HepG2 (cell line): ENCODE data around the gene ZG16. TPM values are rescaled to one million over a fixed set of nuclear protein-coding genes. Genes with fewer than 3 reads are reported as not detected.

ENCODE experiments used
- FLYWCH1 ChIP-seq: sonication (generic); formaldehyde crosslinking; IDR thresholded peaks from 2 replicates; pipeline ENCODE4 v1.8.1; 2023; ENCODE audit warnings: mild to moderate bottlenecking, missing genetic modification reagents
- FOXP1 ChIP-seq, 2 experiments: fragments of 450-650 bp in 1 of 2; IDR thresholded peaks; 2 replicates each; pipeline ENCODE4 v1.6.1; 2017 to 2018; ENCODE audit warnings: antibody characterized with exemption in 1 of 2
- KLF6 ChIP-seq: IDR thresholded peaks from 2 replicates; pipeline ENCODE4 v1.8.0; 2016; ENCODE audit warnings: missing biosample characterization, missing genetic modification reagents
- MZF1 ChIP-seq: sonication (generic); formaldehyde crosslinking; IDR thresholded peaks from 2 replicates; pipeline ENCODE4 v1.8.1; 2023; ENCODE audit warnings: mild to moderate bottlenecking, missing genetic modification reagents, borderline replicate concordance
- SOX5 ChIP-seq: IDR thresholded peaks from 2 replicates; pipeline ENCODE4 v1.6.1; 2016; ENCODE audit warnings: borderline replicate concordance
- SP5 ChIP-seq: IDR thresholded peaks from 2 replicates; pipeline ENCODE4 v1.6.1; 2016; ENCODE audit warnings: low read depth, borderline replicate concordance
- TFE3 ChIP-seq: IDR thresholded peaks from 2 replicates; pipeline ENCODE4 v1.6.1; 2016
- ZNF142 ChIP-seq: sonication (generic); formaldehyde crosslinking; IDR thresholded peaks from 2 replicates; pipeline ENCODE4 v1.4.0; 2020; ENCODE audit warnings: missing genetic modification reagents
- ZNF326 ChIP-seq: sonication (generic); formaldehyde crosslinking; IDR thresholded peaks from 2 replicates; pipeline ENCODE4 v1.4.0; 2020; ENCODE audit warnings: missing genetic modification reagents, borderline replicate concordance
- ZNF605 ChIP-seq: sonication (generic); formaldehyde crosslinking; IDR thresholded peaks from 2 replicates; pipeline ENCODE4 v1.8.0; 2022; ENCODE audit warnings: mild to moderate bottlenecking, missing genetic modification reagents
- ZNF749 ChIP-seq: sonication (generic); formaldehyde crosslinking; IDR thresholded peaks from 2 replicates; pipeline ENCODE4 v1.8.0; 2022; ENCODE audit warnings: mild to moderate bottlenecking, missing genetic modification reagents, moderate library complexity, borderline replicate concordance
- ZNF784 ChIP-seq: sonication (generic); formaldehyde crosslinking; IDR thresholded peaks from 2 replicates; pipeline ENCODE4 v1.5.1; 2020; ENCODE audit warnings: missing genetic modification reagents, mild to moderate bottlenecking, borderline replicate concordance
- polyA plus RNA-seq, 8 experiments: library from polyadenylated mRNA; depleted of rRNA in 3 of 8; stranded (reverse) in 7 of 8; unstranded in 1 of 8; fragments of >200 nt; fragmentation: Illumina TruSeq in 4 of 8; extraction: Trizol in 4 of 8; gene quantifications; 2 replicates each; pipeline versions ENCODE4 v1.2.1 to v1.2.3, GENCODE V29; 2011 to 2016; ENCODE audit warnings: low read depth in 4 of 8, missing spikeins in 1 of 8, mixed read lengths in 1 of 8; ENCODE audit not compliant: insufficient read depth in 1 of 8
- total RNA-seq, 5 experiments: library from RNA; depleted of rRNA; stranded (reverse); fragments of >200 nt; fragmentation: Illumina TruSeq; extraction: Trizol; gene quantifications; 2 replicates each; pipeline ENCODE4 v1.2.3, GENCODE V29; 2016; ENCODE audit warnings: low read depth in 1 of 5
- TF ChIP-seq, protein P1 (sequence below): sonication (generic); formaldehyde crosslinking; IDR thresholded peaks from 2 replicates; pipeline ENCODE4 v1.4.0; 2020; ENCODE audit warnings: missing genetic modification reagents
- TF ChIP-seq, protein P2 (sequence below): sonication (generic); formaldehyde crosslinking; IDR thresholded peaks from 2 replicates; pipeline ENCODE4 v1.4.0; 2020; ENCODE audit warnings: missing genetic modification reagents
- TF ChIP-seq, protein P3 (sequence below): sonication (generic); formaldehyde crosslinking; IDR thresholded peaks from 2 replicates; pipeline ENCODE4 v1.4.0; 2020; ENCODE audit warnings: missing genetic modification reagents, low read depth, mild to moderate bottlenecking, borderline replicate concordance

Gene ZG16
- total and polyA plus RNA-seq, 2 of the 13 experiments (the other 11 are each of a cell fraction or from before 2014, with no cell fraction given): 0.04 to 0.07 TPM

DNA sequence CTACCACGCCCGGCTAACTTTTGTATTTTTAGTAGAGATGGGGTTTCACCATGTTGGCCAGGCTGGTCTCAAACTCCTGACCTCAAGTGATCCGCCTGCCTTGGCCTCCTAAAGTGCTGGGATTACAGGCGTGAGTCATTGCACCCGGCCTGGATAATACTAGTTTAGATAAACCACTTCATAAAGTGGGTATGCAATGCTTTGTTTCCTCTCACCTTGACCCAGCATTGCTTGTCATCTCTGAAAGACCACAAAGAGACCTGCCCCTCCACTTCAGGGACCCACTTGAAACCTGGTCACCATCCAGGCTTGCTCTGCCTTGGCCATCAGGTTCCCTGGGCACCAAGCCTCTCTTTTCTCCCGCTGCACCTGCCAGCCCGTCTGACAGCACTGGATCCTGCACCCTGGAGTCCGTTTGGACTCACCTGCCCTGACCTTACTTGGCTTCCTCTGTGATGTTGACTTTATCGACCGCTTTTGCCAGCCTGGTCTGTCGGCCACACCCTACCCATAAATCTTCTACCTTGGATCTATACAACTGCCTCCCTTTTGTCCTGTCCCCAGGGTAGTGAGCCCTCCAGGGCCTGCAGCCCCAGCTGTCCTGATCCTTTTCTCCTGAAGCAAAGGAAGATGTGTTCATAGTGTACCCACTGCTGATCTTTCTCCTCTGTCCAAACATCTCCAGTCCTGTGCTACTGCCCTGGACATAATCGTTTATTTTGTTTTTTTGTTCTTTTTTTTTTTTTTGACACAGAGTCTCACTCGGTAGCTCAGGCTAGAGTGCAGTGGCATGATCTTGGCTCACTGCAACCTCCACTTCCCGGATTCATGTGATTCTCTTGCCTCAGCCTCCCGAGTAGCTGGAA, 12.7 kb upstream of the ZG16 start (continued):
- TF ChIP-seq ZNF142 (CRISPR knock-in tag) (peak; percentile 78; the same call in 1 of the 2 replicates), MZF1 (peak; percentile 37; the same call in 1 of the 2 replicates), KLF6 (CRISPR knock-in tag) (peak; percentile 94), FLYWCH1 (CRISPR knock-in tag) (no peak), TFE3 (CRISPR knock-in tag) (peak; percentile 81), SP5 (CRISPR knock-in tag) (peak; percentile 98), ZNF605 (peak; percentile 82), ZNF749 (CRISPR knock-in tag) (no peak), ZNF784 (CRISPR knock-in tag) (peak; percentile 85), SOX5 (CRISPR knock-in tag) (peak; percentile 93), FOXP1 (IDR thresholded peaks at IDR 0.05) (no peak), FOXP1 (CRISPR knock-in tag; IDR thresholded peaks at IDR 0.05) (peak; percentile 86), ZNF326 (CRISPR knock-in tag) (no peak)
- TF ChIP-seq, protein P1, sequence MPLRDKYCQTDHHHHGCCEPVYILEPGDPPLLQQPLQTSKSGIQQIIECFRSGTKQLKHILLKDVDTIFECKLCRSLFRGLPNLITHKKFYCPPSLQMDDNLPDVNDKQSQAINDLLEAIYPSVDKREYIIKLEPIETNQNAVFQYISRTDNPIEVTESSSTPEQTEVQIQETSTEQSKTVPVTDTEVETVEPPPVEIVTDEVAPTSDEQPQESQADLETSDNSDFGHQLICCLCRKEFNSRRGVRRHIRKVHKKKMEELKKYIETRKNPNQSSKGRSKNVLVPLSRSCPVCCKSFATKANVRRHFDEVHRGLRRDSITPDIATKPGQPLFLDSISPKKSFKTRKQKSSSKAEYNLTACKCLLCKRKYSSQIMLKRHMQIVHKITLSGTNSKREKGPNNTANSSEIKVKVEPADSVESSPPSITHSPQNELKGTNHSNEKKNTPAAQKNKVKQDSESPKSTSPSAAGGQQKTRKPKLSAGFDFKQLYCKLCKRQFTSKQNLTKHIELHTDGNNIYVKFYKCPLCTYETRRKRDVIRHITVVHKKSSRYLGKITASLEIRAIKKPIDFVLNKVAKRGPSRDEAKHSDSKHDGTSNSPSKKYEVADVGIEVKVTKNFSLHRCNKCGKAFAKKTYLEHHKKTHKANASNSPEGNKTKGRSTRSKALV: no peak; the same call in 1 of the 2 replicates
- TF ChIP-seq, protein P2, sequence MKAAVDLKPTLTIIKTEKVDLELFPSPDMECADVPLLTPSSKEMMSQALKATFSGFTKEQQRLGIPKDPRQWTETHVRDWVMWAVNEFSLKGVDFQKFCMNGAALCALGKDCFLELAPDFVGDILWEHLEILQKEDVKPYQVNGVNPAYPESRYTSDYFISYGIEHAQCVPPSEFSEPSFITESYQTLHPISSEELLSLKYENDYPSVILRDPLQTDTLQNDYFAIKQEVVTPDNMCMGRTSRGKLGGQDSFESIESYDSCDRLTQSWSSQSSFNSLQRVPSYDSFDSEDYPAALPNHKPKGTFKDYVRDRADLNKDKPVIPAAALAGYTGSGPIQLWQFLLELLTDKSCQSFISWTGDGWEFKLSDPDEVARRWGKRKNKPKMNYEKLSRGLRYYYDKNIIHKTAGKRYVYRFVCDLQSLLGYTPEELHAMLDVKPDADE (CRISPR knock-in tag): no peak
- TF ChIP-seq, protein P3, sequence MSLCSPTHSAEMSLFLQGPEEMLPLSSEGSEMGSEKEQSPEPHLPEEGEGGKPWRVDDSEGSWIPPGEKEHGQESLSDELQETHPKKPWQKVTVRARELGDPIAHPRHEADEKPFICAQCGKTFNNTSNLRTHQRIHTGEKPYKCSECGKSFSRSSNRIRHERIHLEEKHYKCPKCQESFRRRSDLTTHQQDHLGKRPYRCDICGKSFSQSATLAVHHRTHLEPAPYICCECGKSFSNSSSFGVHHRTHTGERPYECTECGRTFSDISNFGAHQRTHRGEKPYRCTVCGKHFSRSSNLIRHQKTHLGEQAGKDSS (CRISPR knock-in tag): peak; percentile 85; the same call in 1 of the 2 replicates
